Breast epithelium (tissue), 3 donors: Measurements from ENCODE around the gene ASIC1.

Experiments used
- CTCF ChIP-seq, 3 donors: fragments of 450-650 bp; IDR thresholded peaks; one replicate each; pipeline ENCODE4 v1.5.1; 2016 to 2017; ENCODE audit warnings: antibody characterized with exemption in 3 of 3, mild to moderate bottlenecking in 3 of 3, moderate library complexity in 3 of 3
- POLR2A ChIP-seq: fragments of 450-650 bp; IDR thresholded peaks from one replicate; pipeline ENCODE4 v1.6.1; 2016; ENCODE audit warnings: antibody characterized with exemption, mild to moderate bottlenecking, moderate library complexity

- no peak for TF ChIP-seq CTCF (IDR thresholded peaks at IDR 0.05)
- TF ChIP-seq POLR2A, result no peak
Observed at GRCh38 chr12:50013361-50014147, 43.8 kb upstream of the ASIC1 start.
